DMS114 treated with DMSO at 0.1 percent for 48 hours (cell line): ENCODE measurements around the gene TMEM87A.
"Not testable (repeated sequence)": the region's sequence is repeated elsewhere in the genome, so short reads cannot be mapped to it uniquely, and the experiment has no call there.

ENCODE experiments used
- DNase-seq: peaks from one replicate; lab custom pipeline; 2025; ENCODE audit not compliant: unreplicated experiment; lab: John Stamatoyannopoulos, UW

TMEM87A gene, protein sequence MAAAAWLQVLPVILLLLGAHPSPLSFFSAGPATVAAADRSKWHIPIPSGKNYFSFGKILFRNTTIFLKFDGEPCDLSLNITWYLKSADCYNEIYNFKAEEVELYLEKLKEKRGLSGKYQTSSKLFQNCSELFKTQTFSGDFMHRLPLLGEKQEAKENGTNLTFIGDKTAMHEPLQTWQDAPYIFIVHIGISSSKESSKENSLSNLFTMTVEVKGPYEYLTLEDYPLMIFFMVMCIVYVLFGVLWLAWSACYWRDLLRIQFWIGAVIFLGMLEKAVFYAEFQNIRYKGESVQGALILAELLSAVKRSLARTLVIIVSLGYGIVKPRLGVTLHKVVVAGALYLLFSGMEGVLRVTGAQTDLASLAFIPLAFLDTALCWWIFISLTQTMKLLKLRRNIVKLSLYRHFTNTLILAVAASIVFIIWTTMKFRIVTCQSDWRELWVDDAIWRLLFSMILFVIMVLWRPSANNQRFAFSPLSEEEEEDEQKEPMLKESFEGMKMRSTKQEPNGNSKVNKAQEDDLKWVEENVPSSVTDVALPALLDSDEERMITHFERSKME

DNA sequence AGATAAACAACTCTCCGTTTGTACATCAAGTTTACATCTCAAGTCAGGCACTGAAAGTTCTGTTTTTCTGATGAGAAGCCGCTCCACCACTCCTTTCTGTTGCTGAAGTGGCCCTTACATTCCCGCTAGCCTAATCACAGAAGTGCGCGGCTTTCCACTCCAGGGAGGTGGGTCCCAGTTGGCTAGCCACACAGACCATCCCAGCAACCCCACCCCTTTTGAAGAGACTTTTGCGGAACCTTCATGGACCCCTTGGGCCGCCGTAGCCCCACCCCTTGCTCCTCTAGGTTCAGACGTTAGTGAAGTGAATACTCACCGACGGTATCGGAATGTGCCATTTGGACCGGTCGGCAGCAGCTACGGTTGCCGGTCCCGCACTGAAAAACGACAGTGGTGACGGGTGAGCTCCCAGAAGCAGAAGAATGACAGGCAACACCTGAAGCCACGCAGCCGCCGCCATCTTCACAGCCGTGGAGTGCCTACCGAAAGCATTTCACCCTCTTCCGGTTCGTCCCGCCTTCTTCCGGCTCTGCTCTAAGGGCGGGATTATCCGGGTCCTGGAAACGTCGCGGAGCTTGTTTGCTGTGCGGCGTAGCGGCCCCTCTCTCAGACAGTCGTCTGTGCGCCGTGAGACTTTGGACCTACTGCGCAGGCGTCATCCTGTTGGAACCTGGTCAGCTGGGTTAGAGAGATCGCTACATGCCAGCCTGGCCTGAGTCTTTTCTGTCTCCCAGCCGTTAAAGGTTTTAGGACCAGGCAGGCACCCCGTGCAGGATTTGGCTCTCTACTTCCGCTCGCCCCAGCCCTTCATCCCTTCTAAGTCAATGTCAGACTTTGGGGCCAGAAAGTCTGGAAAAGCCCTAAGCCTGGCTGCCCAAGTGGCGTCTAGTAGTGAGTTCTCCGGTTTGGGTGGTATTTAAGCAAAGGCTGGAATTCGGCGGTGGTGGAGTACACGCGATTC is at the start of gene TMEM87A, which contains the start of gene GANC:
Gene TMEM87A, minus strand, starts transcription at position 495 of the 961 bp plus-strand sequence. Its CDS starts 35 bp downstream, at position 460.
Gene GANC, plus strand, starts transcription at position 263 of the 961 bp plus-strand sequence. CDS start 1,281 bp downstream, outside the sequence.
- peak; percentile 96 for DNase-seq

DNA sequence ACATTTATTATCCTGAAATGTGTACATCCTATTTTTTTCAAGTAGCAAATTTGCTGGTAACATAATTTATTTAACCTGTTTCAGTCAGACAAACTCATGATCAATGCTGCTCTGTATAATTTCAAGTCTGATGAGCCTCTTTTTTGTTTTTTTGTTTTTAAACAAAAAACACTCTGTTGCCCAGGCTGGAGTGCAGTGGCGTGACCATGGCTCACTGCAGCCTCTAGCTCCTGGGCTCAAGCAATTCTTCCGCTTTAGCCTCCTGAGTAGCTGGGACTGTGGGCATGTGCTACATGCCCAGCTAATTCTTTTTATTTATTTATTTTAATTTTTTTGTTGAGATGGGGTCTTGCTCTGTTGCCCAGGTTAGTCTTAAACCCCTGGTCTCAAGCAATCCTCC is 46.0 kb upstream of the TMEM87A start:
- no peak for DNase-seq

DNA sequence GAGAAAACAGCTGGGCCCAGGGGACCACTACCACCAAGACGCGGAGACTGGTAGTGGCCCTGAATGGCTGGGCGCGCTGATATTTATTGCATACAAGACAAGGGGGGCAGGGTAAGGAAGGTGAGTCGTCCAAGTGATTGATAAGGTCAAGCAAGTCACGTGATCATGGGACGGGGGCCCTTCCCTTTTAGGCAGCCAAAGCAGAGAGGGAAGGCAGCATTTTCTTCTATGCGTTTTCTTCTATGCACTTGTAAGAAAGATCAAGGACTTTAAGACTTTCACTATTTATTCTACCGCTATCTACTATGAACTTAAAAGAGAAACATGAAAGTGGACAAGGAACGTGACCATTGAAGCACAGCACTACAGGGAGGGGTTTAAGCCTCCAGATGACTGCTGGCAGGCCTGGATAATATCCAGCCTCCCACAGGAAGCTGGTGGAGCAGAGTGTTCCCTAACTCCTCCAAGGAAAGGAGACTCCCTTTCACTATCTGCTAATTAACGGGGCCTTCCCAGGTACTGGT is 43.1 kb upstream of the TMEM87A start:
- DNase-seq: not testable (repeated sequence)

DNA sequence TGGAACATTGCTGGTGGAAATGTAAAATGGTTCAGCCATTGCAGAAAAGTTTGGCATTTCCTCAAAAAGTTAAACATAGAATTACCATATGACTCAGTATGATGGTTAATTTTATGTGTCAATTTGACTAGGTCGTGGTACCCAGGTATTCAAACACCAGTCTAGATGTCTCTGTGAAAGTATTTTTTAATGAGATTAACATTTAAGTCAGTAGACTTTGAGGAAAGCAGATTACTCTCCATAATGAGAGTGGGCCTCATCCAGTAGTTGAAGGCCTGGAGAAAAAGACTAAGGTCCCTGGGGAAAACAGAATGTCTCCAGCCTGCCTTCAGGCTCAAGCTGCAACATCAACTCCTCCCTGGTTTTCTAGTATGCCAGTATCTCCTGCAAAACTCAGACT is 42.3 kb upstream of the TMEM87A start:
- no peak for DNase-seq

DNA sequence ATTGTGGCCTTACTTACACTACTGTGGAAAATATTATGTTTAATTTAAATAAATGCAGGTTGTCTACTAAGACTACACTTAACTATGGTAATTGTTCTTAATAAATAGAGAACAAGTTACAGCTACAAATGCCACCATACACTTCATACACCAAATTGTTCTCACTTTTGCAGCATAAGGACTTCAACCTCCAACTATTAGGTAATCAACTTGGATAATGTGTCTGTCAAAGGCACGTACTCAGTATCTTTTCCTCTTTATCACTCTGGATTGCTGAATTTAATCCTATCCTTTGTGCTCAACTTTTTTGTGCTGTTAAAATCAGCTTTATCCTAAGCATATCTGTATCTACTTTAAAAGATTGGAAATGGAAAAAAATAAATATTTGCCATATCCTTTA is 41.6 kb upstream of the TMEM87A start:
- no peak for DNase-seq

DNA sequence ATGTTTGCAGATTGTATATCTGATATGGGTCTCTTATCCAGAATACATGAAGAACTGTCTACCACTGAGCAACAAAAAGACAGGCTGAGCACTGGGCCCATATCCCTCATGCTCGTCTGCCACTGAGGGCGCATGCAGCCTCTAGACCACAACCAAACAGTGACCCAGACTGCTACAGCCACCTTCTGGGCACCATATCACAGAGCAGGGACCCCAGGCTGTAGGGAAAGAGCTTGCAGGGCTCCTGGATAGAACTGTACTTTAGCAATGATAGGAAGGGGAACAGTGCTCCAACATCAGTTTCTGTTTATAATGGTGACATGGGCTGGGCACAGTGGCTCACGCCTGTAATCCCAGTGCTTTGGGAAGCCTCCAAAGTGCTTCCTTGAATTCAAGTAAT is 40.2 kb upstream of the TMEM87A start:
- DNase-seq: no peak

DNA sequence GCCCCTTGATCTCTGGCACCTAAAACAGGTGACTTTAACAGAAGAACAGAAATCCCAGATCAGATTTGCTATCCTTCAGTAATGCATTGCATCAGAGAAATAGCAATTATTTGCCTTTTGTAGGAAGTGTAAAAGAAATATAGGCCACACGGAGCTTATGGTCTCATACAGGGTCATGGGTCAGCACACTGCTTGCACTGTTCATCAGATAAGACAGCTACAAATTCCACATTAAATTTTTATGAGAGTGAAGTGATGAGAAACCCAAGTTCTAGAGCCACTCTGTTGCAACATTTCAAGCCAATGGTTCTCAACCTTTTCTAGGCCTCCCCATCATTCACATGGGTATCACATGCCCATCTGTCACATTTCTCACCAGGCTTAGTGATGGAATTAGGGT is 33.4 kb upstream of the TMEM87A start:
- DNase-seq: no peak

DNA sequence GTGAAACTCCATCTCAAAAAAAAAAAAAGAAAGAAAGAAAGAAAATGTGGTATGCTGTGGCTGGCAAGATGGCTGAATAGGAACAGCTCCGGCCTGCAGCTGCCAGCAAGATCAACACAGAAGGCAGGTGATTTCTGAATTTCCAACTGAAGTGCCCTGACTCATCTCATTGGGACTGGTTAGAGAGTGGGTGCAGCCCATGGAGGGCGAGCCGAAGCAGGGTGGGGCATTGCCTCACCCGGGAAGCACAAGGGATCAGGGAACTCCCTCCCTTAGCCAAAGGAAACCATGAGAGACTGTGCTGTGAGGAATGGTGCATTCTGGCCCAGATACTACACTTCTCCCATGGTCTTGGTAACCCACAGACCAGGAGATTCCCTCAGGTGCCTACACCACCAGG is 27.8 kb upstream of the TMEM87A start:
- DNase-seq: not testable (repeated sequence)

DNA sequence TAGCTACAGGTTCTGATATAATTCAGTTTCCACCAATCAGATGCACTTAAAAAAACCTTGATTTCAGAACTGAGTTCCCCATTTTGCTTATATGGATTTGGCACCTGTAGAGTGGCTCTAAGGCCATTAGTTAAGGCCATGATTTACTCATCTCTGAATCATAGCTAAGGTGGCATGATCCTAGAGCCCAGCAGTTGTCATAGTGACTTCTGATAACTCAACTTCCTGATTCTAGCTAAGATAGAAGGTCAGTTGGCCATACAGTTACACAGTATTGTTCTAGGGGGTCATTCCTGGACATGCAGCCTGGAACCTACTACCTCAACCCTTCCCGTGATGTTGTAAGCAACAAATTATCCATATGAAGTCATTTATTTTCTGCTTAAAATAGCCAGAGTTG is 15.9 kb upstream of the TMEM87A start:
- no peak for DNase-seq

DNA sequence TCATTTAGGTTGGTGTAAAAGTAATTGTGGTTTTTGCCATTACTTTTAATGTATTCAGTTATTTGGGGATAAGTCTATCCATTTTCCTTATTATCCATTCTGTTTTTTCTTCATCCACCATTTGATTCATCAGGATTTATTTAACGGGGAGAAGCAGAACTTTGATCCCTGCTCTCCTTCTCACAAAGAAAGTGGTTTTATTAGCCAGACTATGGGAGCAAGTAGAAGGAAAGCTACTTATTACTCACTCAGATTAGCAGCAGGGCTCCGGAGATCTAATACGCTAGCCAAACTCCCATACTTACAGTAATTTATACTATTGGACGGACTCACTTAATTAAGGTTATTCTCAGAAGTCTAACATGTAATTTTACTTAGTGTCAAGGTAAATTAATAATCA is 14.7 kb upstream of the TMEM87A start:
- DNase-seq: no peak

DNA sequence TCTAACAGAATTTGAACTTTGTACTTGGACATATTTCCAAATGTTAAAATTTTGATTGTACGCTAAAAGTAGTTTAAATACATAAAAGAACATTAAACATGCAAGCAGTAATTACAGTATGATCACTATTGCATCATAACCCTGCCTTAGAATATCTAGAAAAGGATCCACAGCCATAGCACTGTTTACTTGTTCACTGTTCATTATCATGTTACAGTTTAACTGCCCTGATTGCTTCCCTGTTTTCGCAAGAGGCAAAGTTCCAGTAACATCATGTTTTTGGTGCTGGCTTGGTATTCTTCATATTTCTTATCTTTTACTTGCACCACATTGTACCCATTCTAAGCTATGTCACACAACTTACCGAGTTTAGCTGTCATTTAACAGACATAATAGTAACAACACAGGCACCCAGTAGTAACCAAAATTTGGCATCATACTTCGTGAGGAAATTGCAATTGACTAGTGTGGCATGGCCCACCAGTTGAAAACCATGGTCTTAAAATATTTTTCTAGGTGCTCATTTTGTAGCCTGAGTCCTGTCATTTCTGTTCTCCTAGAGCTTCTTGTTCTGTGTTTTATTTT is 13.3 kb upstream of the TMEM87A start:
- no peak for DNase-seq

DNA sequence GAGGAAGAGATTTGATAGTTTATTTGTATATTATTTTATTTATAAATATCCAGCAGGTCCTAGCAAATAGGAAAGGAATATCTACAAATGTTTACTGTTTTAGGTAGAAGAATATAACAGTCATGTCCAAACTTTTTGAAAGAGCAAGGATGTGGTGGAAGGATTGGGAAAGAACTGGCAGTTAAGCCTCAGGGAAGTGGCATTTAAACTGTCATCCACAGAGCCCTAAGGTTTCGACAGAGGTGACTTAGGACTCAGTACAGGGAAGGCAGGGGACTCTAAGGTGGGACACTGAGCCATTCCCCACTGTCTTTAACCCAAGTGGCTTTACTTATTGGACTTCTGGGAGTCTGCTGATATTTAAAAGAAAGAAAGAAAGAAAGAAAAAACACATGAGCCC is 11.8 kb upstream of the TMEM87A start:
- no peak for DNase-seq

DNA sequence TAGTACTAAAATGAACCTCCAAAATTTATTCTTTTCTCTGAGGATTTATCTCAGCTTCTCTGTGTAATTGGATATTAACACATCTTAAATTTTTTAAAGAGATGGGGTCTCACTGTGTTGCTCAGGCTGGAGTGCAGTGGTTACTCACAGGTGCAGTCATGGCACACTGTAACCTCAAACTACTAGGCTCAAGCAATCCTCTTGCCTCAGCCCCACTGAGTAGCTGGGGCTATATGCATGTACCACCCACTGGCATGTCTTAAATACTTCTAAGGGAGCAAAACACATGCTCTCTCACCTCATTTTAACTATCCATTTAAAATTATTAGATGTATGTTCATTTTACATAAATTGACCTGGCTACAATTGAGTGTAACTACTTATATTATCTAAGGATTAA is 11.3 kb upstream of the TMEM87A start:
- DNase-seq: no peak

DNA sequence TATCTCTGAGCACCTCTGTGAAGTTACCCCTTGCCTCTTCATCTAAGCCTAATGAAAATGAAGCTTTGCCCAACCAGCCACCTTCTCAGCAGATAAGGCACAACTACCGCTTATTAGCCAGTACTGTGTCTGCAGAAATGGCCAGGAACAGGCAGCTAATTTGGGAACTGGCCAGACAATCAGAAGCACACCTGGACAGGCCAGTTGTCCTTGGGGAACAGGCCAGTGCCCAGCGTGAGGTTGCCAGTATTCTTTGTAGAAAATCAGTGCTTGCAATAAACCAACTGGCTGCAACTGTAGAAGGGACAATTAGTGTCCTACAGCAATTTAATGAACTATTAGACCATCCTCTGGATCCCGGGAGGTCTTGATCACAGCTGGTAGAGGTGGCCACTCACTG is 10.4 kb upstream of the TMEM87A start:
- no peak for DNase-seq

DNA sequence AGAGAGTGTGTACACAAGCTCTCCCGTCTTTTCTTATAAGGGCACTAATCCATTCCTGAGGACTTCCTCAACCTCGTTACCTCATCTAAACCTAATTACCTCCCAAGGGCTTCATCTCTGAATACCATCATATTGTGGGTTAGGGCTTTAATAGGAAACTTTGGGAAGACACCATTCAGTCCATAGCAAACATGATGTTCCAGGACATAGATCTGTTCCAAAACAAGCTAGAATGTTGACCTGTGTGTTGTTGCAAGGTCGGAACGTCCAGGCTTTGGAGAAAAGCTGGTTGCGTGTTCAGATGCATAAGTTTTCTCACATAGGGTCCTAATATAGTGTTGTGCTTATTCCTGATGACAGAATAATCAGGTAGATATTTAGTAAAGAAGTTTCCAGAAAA is 9.7 kb upstream of the TMEM87A start:
- DNase-seq: no peak

DNA sequence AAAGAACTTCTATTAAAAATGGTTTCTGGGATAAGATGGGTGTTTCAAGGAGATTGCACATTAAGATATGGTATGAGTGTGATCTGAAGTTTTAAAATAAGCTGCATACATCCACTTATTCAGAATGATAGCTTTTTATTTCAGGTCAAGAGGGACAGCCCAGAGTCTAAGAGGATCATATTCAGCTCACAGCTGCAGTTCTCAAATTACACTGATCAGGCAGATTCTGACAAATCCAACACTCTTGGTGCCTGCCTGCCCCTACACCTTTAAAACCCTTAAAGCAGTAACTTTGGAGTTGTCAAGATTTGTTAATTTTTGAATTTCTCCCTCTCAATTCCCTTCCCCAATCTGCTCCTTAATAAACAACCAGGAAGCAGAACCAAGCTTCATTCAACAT is 9.1 kb upstream of the TMEM87A start:
- no peak for DNase-seq

DNA sequence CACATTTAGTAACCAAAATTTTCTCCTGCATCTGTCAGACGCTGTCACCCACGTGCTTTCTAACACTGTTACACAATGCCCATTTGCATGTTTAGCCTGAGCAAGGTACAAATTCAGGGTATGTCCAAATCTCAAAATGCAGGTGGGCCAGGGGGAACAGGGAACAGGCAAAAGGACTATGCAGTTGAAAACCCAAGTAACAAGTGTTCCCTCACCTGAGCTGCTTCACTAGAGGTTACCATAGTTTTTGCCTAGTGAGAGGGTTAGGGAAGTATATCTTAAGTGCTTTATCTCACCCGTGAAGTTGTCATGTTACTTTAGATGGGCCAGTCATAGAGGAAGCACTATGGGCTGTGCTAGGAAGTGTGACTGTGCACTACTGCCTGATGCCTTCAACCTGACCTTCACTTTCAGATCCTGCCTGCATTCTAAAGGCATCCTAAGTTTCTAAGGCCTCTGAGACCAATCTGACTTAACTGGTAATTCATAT is 6.0 kb upstream of the TMEM87A start:
- DNase-seq: no peak

DNA sequence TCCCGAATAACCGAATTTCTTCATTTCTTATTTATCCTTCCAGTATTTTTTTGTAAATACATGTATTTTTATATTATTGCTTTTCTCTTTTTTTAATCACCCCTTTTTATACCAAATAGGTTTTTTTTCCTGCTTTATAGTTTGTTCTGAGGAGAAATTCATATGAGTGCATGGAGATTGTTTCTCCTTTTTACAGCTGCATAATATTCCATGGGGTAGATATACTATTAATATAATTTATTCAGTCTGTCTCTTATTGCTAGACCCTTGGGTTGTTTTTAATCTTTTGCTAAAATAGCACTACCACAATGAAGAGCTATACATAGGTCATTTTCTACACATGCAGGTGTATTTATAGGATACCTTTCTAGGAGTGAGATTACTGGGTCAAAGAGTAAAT is 3.5 kb upstream of the TMEM87A start:
- DNase-seq: no peak

DNA sequence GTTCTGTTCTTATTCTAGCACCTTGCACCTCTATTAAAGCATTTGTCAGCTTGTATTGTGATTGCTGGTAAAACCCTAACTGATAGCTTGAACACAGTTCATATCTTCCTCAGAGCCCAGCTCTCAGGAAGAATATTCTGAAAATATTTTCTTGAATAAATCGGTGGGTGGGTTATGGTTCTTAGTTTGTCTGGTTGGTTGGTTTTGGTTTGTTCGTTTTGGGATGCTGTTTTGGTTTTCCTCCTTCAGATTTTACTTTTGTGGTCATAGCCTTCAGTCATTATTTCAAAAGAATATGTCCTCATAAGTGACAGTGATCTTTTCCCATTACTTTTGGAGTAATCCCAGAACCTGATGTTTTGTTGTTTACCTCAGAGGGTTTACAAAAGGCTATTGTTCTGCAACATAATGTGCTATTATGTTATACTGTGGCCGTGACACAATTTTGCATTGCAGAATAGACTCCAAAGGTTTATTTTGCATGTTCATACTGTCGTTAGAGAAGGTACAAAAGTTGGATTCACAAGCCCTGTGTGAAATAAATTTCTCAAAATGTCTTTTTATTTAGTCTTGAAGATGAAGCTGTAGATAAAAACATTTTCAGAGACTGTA is 2.7 kb upstream of the TMEM87A start:
- DNase-seq: no peak

DNA sequence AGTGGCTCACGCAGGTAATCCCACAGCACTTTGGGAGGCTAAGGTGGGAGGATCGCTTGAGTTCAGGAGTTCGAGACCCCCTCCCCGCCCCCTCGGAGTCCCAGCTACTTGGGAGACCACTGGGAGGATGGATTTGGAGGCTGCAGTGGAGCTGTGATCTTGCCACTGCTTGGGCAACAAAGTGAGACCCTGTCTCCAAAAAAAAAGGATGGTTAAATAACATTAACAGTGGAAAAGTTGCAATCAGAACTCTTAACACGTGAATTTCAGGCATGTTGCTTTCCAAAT is 1.4 kb upstream of the TMEM87A start:
- no peak for DNase-seq
